Cardiac fibroblast (primary cell): Measurements from ENCODE around the gene SF3B1.
A peak's percentile ranks its signal among the peaks of the same experiment; 100 is the strongest.
"Not testable (repeated sequence)": the region's sequence is repeated elsewhere in the genome, so short reads cannot be mapped to it uniquely, and the experiment has no call there.

Source experiments
- DNase-seq, 2 donors: peaks; one replicate each; pipeline versions ENCODE4 v3.0.0 to v3.0.0-alpha.2; 2010; ENCODE audit warnings: low read depth in 2 of 2
- H3K4me3 ChIP-seq, 2 donors: replicated peaks in 1 of 2; 1 replicate in 1 of 2; 2 replicates in 1 of 2; pipeline ENCODE4 v1.5.1; 2011; ENCODE audit warnings: low read depth in 2 of 2, low read length in 2 of 2, mild to moderate bottlenecking in 2 of 2, moderate library complexity in 1 of 2
- TF ChIP-seq, protein P1 (sequence below): IDR thresholded peaks from one replicate; pipeline ENCODE4 v1.5.1; 2011; ENCODE audit warnings: low read depth, mild to moderate bottlenecking, low read length, inconsistent platforms

The SF3B1 gene

DNA sequence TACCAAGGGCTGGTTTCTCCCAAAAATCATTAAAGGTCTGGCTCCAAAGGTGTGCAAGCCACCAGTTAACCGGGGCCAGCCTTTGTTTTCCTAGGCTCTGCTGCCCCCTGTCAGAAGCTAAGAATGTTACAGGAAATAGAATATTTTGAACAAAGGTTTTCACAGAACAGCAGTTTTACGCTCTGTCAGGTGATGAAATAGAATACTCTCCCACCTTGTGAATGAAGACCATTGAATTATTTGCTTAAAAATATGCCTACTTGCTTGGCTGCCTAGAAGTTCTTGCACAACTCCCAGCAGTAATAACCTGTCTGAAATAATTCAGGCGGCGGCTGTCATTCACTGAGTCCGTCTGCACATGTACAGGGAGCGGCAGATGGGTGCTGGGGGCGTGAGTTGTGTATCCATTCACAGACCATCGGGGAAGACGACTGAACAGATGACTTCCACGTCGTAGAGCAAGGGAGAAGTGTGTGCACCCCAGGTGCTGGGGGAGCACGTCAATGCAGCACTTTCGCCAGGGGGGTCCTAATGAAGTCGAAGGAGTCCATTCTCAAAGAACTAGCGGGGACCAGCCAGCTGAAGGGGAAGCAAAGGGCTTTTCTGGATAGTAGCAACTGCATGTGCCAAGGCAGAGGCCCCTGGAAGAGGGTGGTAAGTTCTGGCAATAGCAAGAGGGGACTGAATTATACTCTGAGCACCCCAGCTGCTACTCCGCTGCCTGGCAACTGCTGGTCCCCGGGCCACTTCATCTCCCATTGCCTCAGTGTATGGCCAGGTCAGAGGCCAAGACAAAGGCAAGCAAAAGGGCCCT is 56.1 kb downstream of the SF3B1 start:
- peak overlapping the region in 1 of 2 donors; percentile 16 for H3K4me3 ChIP-seq
- peak; percentile 59 to 67 for DNase-seq
- TF ChIP-seq, protein P1, sequence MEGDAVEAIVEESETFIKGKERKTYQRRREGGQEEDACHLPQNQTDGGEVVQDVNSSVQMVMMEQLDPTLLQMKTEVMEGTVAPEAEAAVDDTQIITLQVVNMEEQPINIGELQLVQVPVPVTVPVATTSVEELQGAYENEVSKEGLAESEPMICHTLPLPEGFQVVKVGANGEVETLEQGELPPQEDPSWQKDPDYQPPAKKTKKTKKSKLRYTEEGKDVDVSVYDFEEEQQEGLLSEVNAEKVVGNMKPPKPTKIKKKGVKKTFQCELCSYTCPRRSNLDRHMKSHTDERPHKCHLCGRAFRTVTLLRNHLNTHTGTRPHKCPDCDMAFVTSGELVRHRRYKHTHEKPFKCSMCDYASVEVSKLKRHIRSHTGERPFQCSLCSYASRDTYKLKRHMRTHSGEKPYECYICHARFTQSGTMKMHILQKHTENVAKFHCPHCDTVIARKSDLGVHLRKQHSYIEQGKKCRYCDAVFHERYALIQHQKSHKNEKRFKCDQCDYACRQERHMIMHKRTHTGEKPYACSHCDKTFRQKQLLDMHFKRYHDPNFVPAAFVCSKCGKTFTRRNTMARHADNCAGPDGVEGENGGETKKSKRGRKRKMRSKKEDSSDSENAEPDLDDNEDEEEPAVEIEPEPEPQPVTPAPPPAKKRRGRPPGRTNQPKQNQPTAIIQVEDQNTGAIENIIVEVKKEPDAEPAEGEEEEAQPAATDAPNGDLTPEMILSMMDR: peak; percentile 68

DNA sequence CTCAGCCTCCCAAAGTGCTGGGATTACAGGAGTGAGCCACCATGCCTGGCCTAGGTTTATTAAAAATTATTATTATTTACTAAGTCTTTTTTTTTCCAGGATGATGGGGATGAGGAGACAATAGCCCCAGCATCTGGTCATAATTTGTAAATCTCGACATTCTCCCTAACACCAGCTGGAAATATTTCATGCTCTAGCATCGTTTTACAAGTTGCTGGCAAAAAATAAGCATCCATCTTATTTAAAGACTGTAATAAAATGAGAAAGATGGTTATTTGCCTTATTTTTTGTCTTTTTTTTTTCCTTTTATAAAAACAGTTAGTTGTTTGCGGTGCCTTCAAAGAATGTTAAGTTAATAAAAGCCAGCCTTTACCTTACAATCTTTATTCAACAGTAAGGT is 56.7 kb downstream of the SF3B1 start:
- no peak overlapping the region for H3K4me3 ChIP-seq
- no peak for DNase-seq
- TF ChIP-seq, protein P1: no peak

DNA sequence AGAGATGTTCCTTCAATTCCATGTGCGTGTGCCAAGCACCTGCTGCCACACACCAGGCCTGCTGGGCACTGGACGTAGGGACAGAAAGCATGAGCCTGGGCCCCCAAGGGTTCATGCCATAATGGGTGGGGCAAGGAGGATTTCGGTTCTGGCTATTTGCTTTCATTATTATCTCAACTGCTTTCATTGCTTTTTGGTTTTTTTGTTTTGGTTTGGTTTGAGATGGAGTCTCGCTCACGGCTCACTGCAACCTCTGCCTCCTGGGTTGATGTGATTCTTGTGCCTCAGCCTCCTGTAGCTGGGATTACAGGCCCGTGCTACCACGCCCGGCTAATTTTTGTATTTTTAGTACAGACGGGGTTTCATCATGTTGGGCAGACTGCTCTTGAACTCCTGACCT is 57.2 kb downstream of the SF3B1 start:
- TF ChIP-seq, protein P1: no peak
- no peak overlapping the region for H3K4me3 ChIP-seq
- no peak for DNase-seq

DNA sequence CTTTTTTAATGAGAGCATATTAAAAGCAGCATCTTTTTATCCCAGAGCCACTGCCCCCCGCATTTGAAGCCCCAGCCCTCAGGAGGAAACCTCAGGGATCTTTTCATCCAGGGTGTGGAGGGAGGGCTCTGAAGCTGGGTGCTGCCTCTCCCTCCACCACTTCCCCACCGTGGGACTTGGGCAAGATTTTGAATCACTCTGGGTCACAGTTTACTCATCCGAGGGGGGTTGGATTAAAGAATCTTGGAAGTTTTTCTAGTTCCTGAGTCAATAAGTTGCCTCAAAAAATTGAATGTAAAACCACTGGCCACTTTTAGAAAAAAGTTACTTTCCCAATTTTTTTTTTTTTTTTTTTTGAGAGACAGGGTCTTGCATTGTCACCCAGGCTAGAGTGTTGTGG is 62.2 kb downstream of the SF3B1 start:
- DNase-seq: peak in 1 of 2 donors; percentile 49
- TF ChIP-seq, protein P1: no peak
- H3K4me3 ChIP-seq: no peak overlapping the region

DNA sequence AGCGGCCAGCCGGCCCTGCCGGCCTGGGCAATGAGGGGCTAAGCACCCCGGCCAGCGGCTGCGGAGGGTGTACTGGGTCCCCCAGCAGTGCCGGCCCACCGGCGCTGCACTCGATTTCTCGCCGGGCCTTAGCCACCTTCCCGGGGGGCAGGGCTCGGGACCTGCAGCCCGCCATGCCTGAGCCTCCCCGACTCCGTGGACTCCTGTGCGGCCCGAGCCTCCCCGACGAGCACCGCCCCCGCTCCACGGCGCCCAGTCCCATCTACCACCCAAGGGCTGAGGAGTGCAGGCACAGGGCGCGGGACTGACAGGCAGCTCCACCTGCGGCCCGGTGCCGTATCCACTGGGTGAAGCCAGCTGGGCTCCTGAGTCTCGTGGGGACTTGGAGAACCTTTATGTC is 64.2 kb downstream of the SF3B1 start:
- not testable (repeated sequence) for DNase-seq, H3K4me3 ChIP-seq

DNA sequence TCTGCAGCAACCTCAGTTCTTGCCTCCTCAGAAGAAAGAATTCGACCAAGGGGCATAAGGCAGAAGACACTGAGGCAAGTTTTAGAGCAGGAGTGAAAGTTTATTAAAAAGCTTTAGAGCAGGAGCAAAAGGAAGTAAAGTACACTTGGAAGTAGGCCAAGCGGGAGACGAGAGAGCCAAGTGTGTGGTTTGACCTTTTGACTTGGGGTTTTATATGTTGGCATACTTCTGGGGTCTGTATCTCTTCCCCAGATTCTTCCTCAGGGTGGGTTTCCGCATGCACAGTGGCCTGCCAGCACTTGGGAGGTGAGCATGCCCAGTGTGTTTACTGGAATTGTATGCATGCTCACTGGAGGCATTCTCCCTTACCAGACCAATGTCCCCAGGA is 64.9 kb downstream of the SF3B1 start:
- TF ChIP-seq, protein P1: no peak
- DNase-seq: peak in 1 of 2 donors; percentile 59

DNA sequence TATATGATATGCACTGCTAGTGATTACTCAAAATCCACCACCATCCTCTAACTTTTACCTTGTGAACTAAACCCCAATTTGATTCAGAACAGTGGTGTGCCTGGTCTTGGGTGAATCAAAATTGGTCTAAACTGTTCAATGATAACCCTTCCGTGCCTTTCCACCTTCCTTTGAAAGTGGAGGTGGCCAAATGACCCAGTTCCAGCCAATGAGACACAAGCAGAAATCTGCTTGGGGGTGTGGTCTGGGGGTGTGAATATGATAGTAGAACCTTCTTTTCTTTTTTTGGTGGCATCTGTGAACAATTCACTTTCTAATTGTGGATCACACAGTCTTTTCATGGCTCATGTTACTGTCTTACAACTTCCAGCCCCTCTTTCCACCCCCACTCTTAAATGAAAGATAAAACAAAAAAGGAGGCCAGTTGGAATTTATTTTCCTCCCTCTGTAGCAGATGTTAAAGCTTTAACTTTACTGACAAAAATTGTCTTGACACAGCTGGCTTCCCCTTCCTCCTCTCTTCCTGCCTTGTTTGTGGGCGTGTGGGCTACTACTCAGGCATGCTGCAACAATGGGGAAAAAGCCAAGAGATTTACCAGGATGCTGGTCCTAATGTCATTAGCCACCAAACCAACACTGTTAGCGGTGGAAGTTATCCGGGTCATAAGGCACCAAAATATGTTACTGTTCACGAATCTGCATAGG is 65.4 kb downstream of the SF3B1 start:
- H3K4me3 ChIP-seq: no peak overlapping the region
- peak in 1 of 2 donors; percentile 59 for DNase-seq
- TF ChIP-seq, protein P1: no peak

More for the DNA sequence above, 64.9 kb downstream of the SF3B1 start:
- H3K4me3 ChIP-seq: no peak overlapping the region
